HG03135 (cell line): ENCODE data around the gene LPAR2.

Source experiments
- ATAC-seq: cut with Tn5 transposase; IDR thresholded peaks from one replicate; pipeline ENCODE4 v1.9.1; 2021; ENCODE audit warnings: mild to moderate bottlenecking, moderate library complexity; ENCODE audit not compliant: unreplicated experiment

The LPAR2 gene

GRCh38 chr19:19654441-19654840, 26.4 kb upstream of the LPAR2 start:
- ATAC-seq, result no peak

- no peak for ATAC-seq
These were observed 25.7 kb upstream of the LPAR2 start for GRCh38 chr19:19653597-19654147.

DNA sequence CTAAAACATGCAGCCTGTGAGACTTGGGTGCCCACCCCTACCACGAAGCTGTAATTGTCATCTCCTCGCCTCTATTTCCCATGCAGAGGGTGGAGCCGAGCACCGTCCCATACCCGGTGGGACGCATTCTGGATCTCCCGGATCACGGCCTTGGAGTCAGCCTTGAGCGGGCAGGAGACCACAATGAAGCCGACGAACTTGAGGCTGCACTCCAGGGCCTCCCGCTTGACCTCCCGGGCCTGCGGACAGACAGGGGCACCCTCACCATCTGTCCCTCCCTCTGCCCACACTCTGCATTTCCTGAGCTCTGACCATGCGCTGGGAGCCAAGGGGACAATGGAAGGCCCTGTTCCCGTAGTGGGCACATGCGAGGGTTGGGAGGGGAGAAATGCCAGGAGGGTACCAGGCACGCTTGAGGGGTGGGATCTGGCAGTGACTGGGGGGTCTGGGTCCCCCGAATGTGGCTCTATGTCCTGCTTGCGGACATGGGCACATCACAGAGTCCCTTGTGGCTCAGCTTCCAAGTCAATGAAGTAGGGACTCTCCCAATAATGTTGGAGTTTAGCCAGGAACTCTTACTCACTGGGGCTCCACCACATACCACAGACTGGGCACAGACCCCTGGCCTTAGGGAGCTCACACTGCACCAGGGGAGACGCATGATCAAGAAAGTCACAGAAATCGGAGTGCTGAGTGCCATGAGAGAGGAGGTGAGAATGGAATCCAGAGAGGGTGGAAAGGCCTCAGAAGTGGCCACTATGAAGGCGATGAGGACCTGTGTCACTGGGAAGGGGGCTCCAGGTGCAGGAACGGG, 24.7 kb upstream of the LPAR2 start:
- ATAC-seq, result no peak

GRCh38 chr19:19651076-19651475, 23.1 kb upstream of the LPAR2 start:
- ATAC-seq, result no peak

DNA sequence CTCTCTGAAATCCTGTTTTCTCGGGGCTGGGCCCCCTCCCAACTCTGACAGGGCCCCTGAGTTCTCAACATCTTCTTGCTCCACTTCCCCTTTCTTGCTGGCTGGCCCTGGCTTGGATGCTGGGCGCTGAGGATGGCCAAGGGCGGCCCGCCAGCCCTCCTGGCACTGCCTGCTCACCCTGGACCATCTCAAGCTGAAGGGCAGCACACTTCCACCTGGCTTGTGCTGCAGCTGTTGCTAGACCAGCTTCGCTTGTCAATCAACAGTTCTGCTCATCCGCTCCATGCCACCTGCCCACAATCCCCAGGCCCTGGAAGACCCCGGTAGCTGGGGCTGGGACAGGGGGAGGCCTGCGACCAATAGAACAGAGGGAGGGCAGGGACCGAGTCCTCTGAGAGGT, 22.3 kb upstream of the LPAR2 start:
- ATAC-seq, result no peak

DNA sequence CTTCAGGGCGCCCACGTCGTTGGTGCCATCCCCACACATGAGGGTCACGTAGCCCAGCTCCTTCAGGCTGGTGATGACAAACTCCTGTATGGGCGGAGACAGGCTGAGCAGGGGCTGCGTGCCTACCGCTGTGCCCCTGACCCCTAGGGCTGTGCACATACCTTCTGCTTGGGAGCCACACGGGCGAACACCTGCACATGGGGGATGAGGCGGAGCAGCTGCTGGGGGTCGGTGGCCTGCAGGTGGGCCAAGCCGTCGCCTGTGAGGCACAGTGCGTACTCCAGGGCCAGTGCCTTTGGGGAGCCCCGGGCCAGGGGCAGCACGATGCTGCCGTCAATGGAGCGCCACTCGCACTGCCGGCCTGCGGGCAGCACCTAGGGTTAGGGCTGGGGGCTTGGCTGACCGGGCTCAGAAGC, 21.6 kb upstream of the LPAR2 start:
- ATAC-seq, result no peak

DNA sequence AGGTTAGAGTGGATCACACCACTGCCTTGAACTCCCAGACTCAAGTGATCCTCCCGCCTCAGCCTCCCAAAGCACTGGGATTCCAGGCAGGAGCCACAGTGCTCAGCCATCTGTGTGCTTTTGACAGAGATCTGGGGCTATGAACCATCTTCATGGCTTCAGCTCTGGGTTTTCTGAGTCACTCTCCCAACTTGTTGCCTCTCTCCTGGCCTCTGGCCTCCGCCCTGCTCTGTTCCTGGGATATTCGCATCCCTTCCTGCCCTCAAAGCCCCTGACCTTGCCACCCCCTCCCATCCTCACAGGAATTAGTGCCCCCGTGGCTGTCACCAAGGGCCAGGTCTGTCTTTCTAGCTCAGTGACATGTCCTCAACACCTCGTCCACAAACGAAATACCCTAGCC, 21.1 kb upstream of the LPAR2 start:
- no peak for ATAC-seq

DNA sequence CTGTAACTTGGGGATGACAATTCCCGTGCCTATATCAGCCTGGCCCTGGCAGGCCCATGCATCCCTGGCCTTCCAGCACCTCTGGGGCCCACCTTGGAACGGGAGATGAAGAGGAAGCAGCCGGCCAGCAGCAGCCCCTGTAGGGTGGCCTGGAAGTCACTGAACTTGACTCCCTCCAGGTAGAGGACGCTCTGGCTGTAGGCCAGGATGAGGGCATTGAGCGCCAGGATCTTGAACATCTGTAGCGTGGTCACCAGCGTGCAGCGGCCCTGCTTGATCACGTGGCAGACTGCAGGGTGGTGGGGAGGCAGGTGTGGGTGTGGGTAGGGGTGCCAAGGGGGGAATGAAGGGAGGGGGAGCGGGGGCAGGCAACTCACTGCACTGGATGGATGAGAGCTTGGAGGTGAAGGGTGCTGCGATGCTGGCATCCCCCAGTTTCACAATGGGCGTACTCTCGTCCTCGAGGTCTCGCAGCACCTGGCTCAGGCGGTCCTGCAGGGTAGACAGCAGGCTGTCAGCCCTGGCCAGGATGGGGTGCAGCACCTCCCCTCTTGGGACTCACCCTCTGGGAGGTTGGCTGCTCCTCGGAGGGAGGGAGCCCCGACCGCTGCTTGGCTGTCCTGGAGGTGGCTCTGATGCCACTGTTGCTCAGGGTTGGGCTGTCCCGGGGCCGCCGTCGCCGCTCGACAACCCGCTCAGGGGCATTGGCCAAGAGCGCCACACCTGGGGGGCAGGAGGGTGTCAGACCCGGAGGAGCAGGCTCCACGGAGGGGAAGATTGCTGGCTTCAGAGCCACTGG, 19.2 kb upstream of the LPAR2 start:
- no peak for ATAC-seq

DNA sequence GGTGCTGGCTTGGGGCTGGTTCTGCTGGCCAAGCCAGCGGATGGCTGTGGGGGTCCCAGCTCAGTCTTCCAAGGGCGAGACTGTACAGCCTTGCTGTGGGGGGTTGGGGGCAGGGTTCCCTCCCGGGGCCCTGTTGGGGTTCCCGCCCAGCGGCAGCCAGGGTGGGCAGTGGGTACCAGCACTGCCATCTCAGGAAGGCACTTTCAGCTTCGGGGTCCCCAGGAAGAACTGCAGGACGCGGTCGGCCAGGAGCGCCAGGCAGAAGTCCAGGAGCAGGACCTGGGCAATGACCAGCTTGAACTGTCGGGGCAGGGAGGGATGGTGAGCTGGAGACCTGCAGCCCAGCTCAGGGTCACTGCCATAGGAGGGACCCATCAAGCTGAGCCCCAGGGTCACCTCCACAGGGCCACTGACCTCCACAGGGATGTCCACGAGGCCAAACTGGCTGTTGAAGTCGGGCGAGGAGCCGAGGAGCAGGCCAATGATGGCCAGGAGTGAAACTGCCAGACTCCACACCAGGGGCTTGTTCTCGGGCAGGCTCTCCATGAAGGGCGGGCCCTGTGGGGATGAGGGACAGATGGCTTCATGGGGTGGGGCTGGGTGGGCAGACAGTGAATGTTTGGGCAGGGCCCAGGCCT, 17.3 kb upstream of the LPAR2 start:
- ATAC-seq, result no peak

DNA sequence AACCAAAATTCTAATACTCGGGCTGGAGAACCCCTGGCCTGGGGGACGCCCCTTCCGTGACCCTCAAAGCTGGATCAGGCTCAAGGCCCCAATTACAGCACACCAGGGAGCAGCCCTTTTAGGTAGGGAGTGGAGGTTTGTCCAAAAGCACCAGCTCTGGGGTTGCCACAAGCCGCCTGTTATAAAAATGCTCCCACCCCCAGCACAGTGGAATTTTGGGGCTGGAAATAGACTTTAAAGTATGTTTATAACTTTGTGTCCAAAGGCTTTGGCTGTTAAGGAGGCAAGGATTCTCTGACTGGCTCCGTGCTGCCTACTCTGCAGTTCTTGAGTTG, 16.0 kb upstream of the LPAR2 start:
- ATAC-seq, result no peak

- peak; percentile 78 for ATAC-seq
These were observed 15.4 kb upstream of the LPAR2 start, which contains the start of gene GMIP for GRCh38 chr19:19643158-19644053. TSS of gene GMIP (minus strand) at chr19:19643657. CDS start at chr19:19643529, 128 bp downstream.

GRCh38 chr19:19642506-19643157, 14.6 kb upstream of the LPAR2 start:
- ATAC-seq, result no peak

DNA sequence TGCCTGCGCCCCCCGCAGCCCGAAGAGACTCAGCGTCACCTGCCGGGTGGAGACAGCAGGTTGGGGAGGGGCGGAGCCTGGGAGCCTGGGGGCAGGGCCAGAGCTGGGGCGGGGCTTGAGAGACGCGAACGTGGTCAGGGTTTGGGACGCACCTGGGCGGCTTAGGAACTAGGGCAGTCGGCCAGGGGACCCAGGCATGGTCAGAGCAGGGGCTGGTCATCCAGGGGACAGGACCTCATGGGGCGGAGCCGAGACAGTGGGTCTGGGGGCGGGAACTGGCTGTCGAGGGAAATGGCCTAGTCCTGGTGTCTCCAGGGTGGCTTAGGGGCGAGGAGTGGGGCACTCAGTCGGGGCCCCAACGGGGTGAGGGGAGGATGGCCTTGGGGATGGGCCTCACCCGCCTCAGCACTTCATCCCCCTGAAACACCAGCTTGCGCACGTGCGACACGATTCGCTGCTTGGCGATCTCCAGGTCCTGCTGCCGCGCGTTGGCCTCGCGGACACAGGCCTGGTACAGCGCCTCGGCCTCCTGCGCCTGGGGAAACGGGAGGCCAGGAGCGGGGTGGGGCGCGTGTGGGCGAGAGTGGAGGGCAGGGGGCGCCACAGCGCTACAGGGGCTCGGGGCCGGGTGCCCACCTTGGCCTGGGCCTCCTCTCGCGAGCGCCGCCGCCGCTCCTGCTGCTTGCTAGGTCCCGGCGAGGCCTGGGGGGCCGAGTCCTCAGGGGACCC, 9.7 kb upstream of the LPAR2 start:
- no peak for ATAC-seq

DNA sequence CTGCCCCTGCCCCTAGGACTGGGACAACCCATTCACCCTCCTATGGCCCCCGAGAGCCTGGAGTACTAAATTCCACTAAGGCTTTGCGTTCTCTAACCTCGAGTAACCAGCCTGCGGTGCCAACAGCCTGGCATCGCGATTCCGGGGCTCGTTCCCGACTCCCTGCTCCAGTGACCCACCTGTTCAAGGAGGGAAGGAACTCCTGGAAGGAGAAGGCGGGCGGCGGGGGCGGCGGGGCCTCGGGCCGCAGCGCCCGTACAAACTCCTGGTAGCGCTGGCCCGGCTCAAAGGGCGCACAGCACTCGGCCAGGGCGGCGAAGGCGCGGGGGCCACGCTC, 9.1 kb upstream of the LPAR2 start:
- no peak for ATAC-seq

DNA sequence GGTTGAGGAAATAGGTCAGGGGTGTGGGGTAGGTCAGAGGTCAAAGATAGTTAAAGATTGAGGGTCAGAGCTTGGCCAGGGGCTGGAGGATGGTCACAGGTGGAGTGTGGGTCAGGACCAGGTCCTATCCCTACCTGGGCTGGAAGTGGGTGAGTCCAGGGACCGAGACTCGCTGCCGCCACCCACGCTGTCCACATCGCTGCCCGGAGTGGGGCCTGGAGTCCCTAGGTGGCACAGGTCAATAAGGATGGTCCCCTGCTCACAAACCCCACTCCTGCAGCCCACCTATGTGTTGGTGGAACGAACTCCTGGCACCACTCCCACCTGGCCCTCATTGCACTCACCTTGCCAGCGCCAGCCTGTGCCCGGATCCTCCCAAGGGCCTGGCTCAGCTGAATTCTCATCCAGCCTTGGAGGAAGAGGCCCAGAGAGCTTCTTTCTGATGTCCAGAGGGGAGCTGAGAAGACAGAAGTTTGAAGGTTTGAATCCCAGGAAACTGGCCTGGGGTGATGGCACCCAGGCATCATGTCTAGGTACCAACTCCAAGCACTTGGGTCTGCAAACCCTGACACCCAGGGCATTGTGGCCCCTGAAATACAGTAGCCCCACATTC, 8.7 kb upstream of the LPAR2 start:
- no peak for ATAC-seq

GRCh38 chr19:19635313-19635702, 7.3 kb upstream of the LPAR2 start:
- no peak for ATAC-seq

GRCh38 chr19:19634516-19635312, 6.7 kb upstream of the LPAR2 start:
- no peak for ATAC-seq
